Neural cell (in vitro differentiated cells): Measurements from ENCODE around the gene TBC1D5. TPM values are rescaled to one million over a fixed set of nuclear protein-coding genes. Genes with fewer than 3 reads are reported as not detected.
A peak's percentile ranks its signal among the peaks of the same experiment; 100 is the strongest.

Experiments
- H2AFZ ChIP-seq: fragments of 200-600, 300-800 bp; sonication (generic), shearing (Covaris generic); 2 replicates; pipeline ENCODE4 v1.6.0; 2014; ENCODE audit warnings: low read depth, mild to moderate bottlenecking, antibody characterized with exemption, low read length, moderate library complexity
- H3F3A ChIP-seq: fragments of 200-600 bp; shearing (Covaris generic); 2 replicates; pipeline ENCODE4 v1.6.1; 2016; ENCODE audit warnings: mild to moderate bottlenecking, moderate library complexity, mixed read lengths, antibody characterized with exemption, low read length; ENCODE audit not compliant: insufficient read depth, poor library complexity, severe bottlenecking
- H3K27ac ChIP-seq: fragments of 200-600, 300-800 bp; sonication (generic), shearing (Covaris generic); 2 replicates; pipeline ENCODE4 v1.5.1; 2014; ENCODE audit warnings: mild to moderate bottlenecking, low read length, moderate library complexity
- H3K27me3 ChIP-seq: fragments of 300-800, 200-600 bp; sonication (generic), shearing (Covaris generic); 2 replicates; pipeline ENCODE4 v1.6.0; 2014; ENCODE audit warnings: mild to moderate bottlenecking, low read depth, low read length, moderate library complexity; ENCODE audit not compliant: insufficient read depth
- H3K36me3 ChIP-seq: fragments of 300-800, 200-600 bp; sonication (generic), shearing (Covaris generic); 2 replicates; pipeline ENCODE4 v1.5.1; 2014; ENCODE audit warnings: mild to moderate bottlenecking, antibody characterized with exemption, low read length, moderate library complexity; ENCODE audit not compliant: insufficient read depth
- H3K4me2 ChIP-seq: fragments of 300-800, 200-600 bp; sonication (generic), shearing (Covaris generic); 2 replicates; pipeline ENCODE4 v1.6.0; 2014; ENCODE audit warnings: mild to moderate bottlenecking, low read length
- H3K4me3 ChIP-seq: fragments of 300-800, 200-600 bp; sonication (generic), shearing (Covaris generic); 2 replicates; pipeline ENCODE4 v1.5.1; 2014; ENCODE audit warnings: mild to moderate bottlenecking, low read length, moderate library complexity
- H3K79me2 ChIP-seq: fragments of 200-600 bp; shearing (Covaris generic); replicated peaks from 2 replicates; pipeline ENCODE4 v1.6.0; 2014; ENCODE audit warnings: mild to moderate bottlenecking, low read length, moderate library complexity; ENCODE audit not compliant: insufficient read depth
- H3K9ac ChIP-seq: fragments of 300-800, 200-600 bp; sonication (generic), shearing (Covaris generic); 2 replicates; pipeline ENCODE4 v1.6.1; 2016; ENCODE audit warnings: mild to moderate bottlenecking, low read length, mixed read lengths
- H3K9me2 ChIP-seq: fragments of 200-600 bp; shearing (Covaris generic); 2 replicates; pipeline ENCODE4 v1.6.1; 2016; ENCODE audit warnings: mild to moderate bottlenecking, low read length, mixed read lengths; ENCODE audit not compliant: insufficient read depth
- H3K9me3 ChIP-seq: fragments of 200-600, 300-800 bp; sonication (generic), shearing (Covaris generic); 2 replicates; pipeline ENCODE4 v1.6.1; 2016; ENCODE audit warnings: mild to moderate bottlenecking, mixed run types, low read length, moderate library complexity, mixed read lengths
- H4K20me1 ChIP-seq: fragments of 200-600 bp; shearing (Covaris generic); 2 replicates; pipeline ENCODE4 v1.6.1; 2016; ENCODE audit warnings: mild to moderate bottlenecking, mixed run types; ENCODE audit not compliant: insufficient read depth
- CTCF ChIP-seq: fragments of 450-650 bp; IDR thresholded peaks from 2 replicates; pipeline ENCODE4 v1.5.1; 2014; ENCODE audit warnings: antibody characterized with exemption, mild to moderate bottlenecking, moderate library complexity; ENCODE audit not compliant: poor library complexity, severe bottlenecking
- EP300 ChIP-seq: fragments of 450-650 bp; conservative IDR thresholded peaks from 2 replicates; pipeline ENCODE4 v1.6.1; 2014; ENCODE audit warnings: antibody characterized with exemption, mild to moderate bottlenecking, moderate library complexity; ENCODE audit not compliant: poor library complexity, severe bottlenecking
- EZH2 ChIP-seq: fragments of 200-600, 300-800 bp; shearing (Covaris generic), sonication (generic); IDR thresholded peaks from 2 replicates; pipeline ENCODE4 v1.6.1; 2014; ENCODE audit warnings: antibody characterized with exemption, low read length, borderline replicate concordance, mild to moderate bottlenecking; ENCODE audit not compliant: insufficient read depth, poor library complexity, severe bottlenecking
- MXI1 ChIP-seq: fragments of 450-650 bp; conservative IDR thresholded peaks from 2 replicates; pipeline ENCODE4 v1.6.1; 2014; ENCODE audit warnings: antibody characterized with exemption, mild to moderate bottlenecking; ENCODE audit not compliant: poor library complexity, severe bottlenecking
- POLR2AphosphoS5 ChIP-seq: IDR thresholded peaks from 2 replicates; pipeline ENCODE4 v1.6.1; 2012
- RAD21 ChIP-seq: fragments of 450-650 bp; conservative IDR thresholded peaks from 2 replicates; pipeline ENCODE4 v1.6.1; 2014; ENCODE audit warnings: antibody characterized with exemption, mild to moderate bottlenecking, moderate library complexity
- REST ChIP-seq: IDR thresholded peaks from 2 replicates; pipeline ENCODE4 v1.6.1; 2012; ENCODE audit warnings: borderline replicate concordance
- SMC3 ChIP-seq: fragments of 450-650 bp; conservative IDR thresholded peaks from 2 replicates; pipeline ENCODE4 v1.6.1; 2014; ENCODE audit warnings: antibody characterized with exemption, mild to moderate bottlenecking, moderate library complexity; ENCODE audit not compliant: poor library complexity
- TAF1 ChIP-seq: IDR thresholded peaks from 2 replicates; pipeline ENCODE4 v1.6.1; 2012; ENCODE audit warnings: low read depth
- polyA plus RNA-seq: library from polyadenylated mRNA; depleted of rRNA; stranded (reverse); fragments of >200 nt; gene quantifications from 2 replicates; pipeline ENCODE4 v1.2.3, GENCODE V29; 2014

The TBC1D5 gene
- polyA plus RNA-seq, 1 donor from 2014 or later = 28.3 TPM

GRCh38 chr3:17217588-17217987 is 524.8 kb downstream of the TBC1D5 start:
- no peaks in the 10 kb centered on the region for H3K27me3 ChIP-seq
- no peak overlapping the region for H3K4me2 ChIP-seq
- H3K4me3 ChIP-seq = no peak overlapping the region
- H4K20me1 ChIP-seq = no peaks in the 10 kb centered on the region
- no peaks in the 10 kb centered on the region for H3K9me3 ChIP-seq
- H2AFZ ChIP-seq = no peak overlapping the region
- H3K9me2 ChIP-seq = no peaks in the 10 kb centered on the region
- H3K27ac ChIP-seq = peak overlapping the region; percentile 81
- no peaks in the 10 kb centered on the region for H3F3A ChIP-seq
- no peak overlapping the region for H3K9ac ChIP-seq
- H3K79me2 ChIP-seq = no peaks in the 10 kb centered on the region
- H3K36me3 ChIP-seq = peaks cover 3% of the 10 kb centered on the region
- no peak for TF ChIP-seq MXI1
- TF ChIP-seq RAD21 = no peak
- no peak for TF ChIP-seq EZH2
- no peak for TF ChIP-seq EP300
- TF ChIP-seq CTCF = no peak
- no peak for TF ChIP-seq SMC3
- no peak for TF ChIP-seq TAF1
- no peak for TF ChIP-seq POLR2AphosphoS5

GRCh38 chr3:17213102-17213501 is 529.3 kb downstream of the TBC1D5 start:
- no peak overlapping the region for H3K4me3 ChIP-seq
- H2AFZ ChIP-seq = no peak overlapping the region
- peaks cover 3% of the 10 kb centered on the region for H3K36me3 ChIP-seq
- H3K9me3 ChIP-seq = no peaks in the 10 kb centered on the region
- H3K4me2 ChIP-seq = no peak overlapping the region
- H4K20me1 ChIP-seq = no peaks in the 10 kb centered on the region
- H3K27me3 ChIP-seq = no peaks in the 10 kb centered on the region
- no peaks in the 10 kb centered on the region for H3K79me2 ChIP-seq
- H3K9me2 ChIP-seq = no peaks in the 10 kb centered on the region
- H3K9ac ChIP-seq = no peak overlapping the region
- no peak overlapping the region for H3K27ac ChIP-seq
- H3F3A ChIP-seq = no peaks in the 10 kb centered on the region
- TF ChIP-seq MXI1 = no peak
- no peak for TF ChIP-seq REST

- H3K36me3 ChIP-seq = peaks cover 2% of the 10 kb centered on the region
- no peaks in the 10 kb centered on the region for H3K27me3 ChIP-seq
- no peak overlapping the region for H3K4me3 ChIP-seq
- H3K9me3 ChIP-seq = no peaks in the 10 kb centered on the region
- H2AFZ ChIP-seq = no peak overlapping the region
- no peak overlapping the region for H3K9ac ChIP-seq
- no peaks in the 10 kb centered on the region for H4K20me1 ChIP-seq
- no peak overlapping the region for H3K4me2 ChIP-seq
- TF ChIP-seq POLR2AphosphoS5 (no peak), RAD21 (no peak), REST (no peak), TAF1 (no peak)
- H3K79me2 ChIP-seq = no peaks in the 10 kb centered on the region
- no peaks in the 10 kb centered on the region for H3K9me2 ChIP-seq
- no peaks in the 10 kb centered on the region for H3F3A ChIP-seq
- H3K27ac ChIP-seq = no peak overlapping the region
Measured at GRCh38 chr3:17207979-17208378, 534.5 kb downstream of the TBC1D5 start.
